Measurements from ENCODE around the gene HDAC5.

HDAC5 gene

GRCh38 chr17:44110011-44110686 lies 13.3 kb downstream of the HDAC5 start:
- Histone ChIP-seq H3K9ac (ENCODE audit: low read length) (peak overlapping the region; percentile 80), H3K4me2 (ENCODE audit: low read length, poor library complexity, severe bottlenecking) (peak overlapping the region; percentile 12), H2BK12ac (ENCODE audit: low read length in 2 of 2) (peak overlapping the region; percentile 87 to 96), H3K27me3 (ENCODE audit: control insufficient read depth in 1 of 2, insufficient read depth in 1 of 2, low read length in 2 of 2) (no peaks in the 10 kb centered on the region), H2AFZ (ENCODE audit: low read depth, low read length) (no peak overlapping the region), H4K8ac (ENCODE audit: low read length) (peak overlapping the region; percentile 71), H3K4me3 (ENCODE audit: insufficient read depth in 1 of 2, low read depth in 1 of 2, low read length in 2 of 2) (peak overlapping the region in 1 of 2 experiments; percentile 80), H3K23ac (ENCODE audit: low read length in 2 of 2) (no peak overlapping the region), H3K79me1 (replicated peaks; ENCODE audit: low read length, poor library complexity, severe bottlenecking) (peaks cover 29% of the 10 kb centered on the region), H3K18ac (ENCODE audit: low read depth in 1 of 2, low read length in 2 of 2) (peak overlapping the region; percentile 90 to 91), H3K14ac (ENCODE audit: low read length in 2 of 2) (peak overlapping the region in 1 of 2 experiments; percentile 85), H4K91ac (ENCODE audit: low read length) (peak overlapping the region; percentile 81), H2AK5ac (ENCODE audit: low read length, severe bottlenecking) (peak overlapping the region; percentile 17), H2BK15ac (ENCODE audit: low read depth, poor library complexity, severe bottlenecking) (peak overlapping the region; percentile 93), H3K36me3 (ENCODE audit: control insufficient read depth in 1 of 2, insufficient read depth in 2 of 2, low read depth in 1 of 2, low read length in 2 of 2) (peaks cover 11 to 27% of the 10 kb centered on the region in 2 experiments), H3K27ac (ENCODE audit: low read length, poor library complexity, severe bottlenecking) (no peak overlapping the region), H3K4me1 (ENCODE audit: control insufficient read depth, insufficient read depth, low read depth, low read length) (peaks cover 51% of the 10 kb centered on the region), H2BK5ac (ENCODE audit: low read depth, low read length, poor library complexity, severe bottlenecking) (no peak overlapping the region), H2BK120ac (ENCODE audit: low read depth, low read length) (peak overlapping the region; percentile 39), H3K4ac (ENCODE audit: low read depth in 1 of 2, low read length in 2 of 2) (peak overlapping the region; percentile 20 to 71), H3K9me3 (ENCODE audit: control insufficient read depth, low read length) (no peaks in the 10 kb centered on the region)
- 81% methylated on average over 10 of the region's 10 CpGs for WGBS
- DNase-seq = no peak

DNA sequence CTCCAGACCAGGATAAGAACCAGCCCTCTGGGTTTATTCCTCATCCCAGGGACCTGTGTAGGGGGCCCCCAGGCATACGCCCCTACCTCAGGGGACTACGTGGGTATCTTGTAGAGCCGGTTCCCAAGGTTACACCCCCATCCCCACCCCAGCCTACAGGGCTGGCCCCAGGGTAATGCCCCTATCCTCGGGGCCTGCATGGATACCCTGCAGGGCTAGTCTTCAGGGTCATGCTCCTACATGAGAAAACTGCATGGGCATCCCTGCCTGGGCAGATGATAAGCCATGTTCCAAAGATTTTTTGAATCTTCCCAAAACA lies 14.2 kb downstream of the HDAC5 start:
- H3K14ac ChIP-seq (ENCODE audit: low read length in 2 of 2) = no peak overlapping the region
- peak overlapping the region in 1 of 2 experiments; percentile 80 for H3K4me3 ChIP-seq (ENCODE audit: insufficient read depth in 1 of 2, low read depth in 1 of 2, low read length in 2 of 2)
- H3K79me1 ChIP-seq (replicated peaks; ENCODE audit: low read length, poor library complexity, severe bottlenecking) = peaks cover 34% of the 10 kb centered on the region
- H2BK15ac ChIP-seq (ENCODE audit: low read depth, poor library complexity, severe bottlenecking) = peak overlapping the region; percentile 74
- 61% methylated on average over 4 of the region's 4 CpGs for WGBS
- peak overlapping the region; percentile 50 for H2BK120ac ChIP-seq (ENCODE audit: low read depth, low read length)
- peak overlapping the region; percentile 20 for H4K91ac ChIP-seq (ENCODE audit: low read length)
- no peaks in the 10 kb centered on the region for H3K9me3 ChIP-seq (ENCODE audit: control insufficient read depth, low read length)
- DNase-seq = no peak
- H3K4me1 ChIP-seq (ENCODE audit: control insufficient read depth, insufficient read depth, low read depth, low read length) = peaks cover 51% of the 10 kb centered on the region
- peak overlapping the region; percentile 20 to 91 for H3K4ac ChIP-seq (ENCODE audit: low read depth in 1 of 2, low read length in 2 of 2)
- peak overlapping the region; percentile 78 for H2AK5ac ChIP-seq (ENCODE audit: low read length, severe bottlenecking)
- H4K8ac ChIP-seq (ENCODE audit: low read length) = no peak overlapping the region
- peak overlapping the region; percentile 80 for H3K9ac ChIP-seq (ENCODE audit: low read length)
- no peak overlapping the region for H3K4me2 ChIP-seq (ENCODE audit: low read length, poor library complexity, severe bottlenecking)
- no peak overlapping the region for H2BK5ac ChIP-seq (ENCODE audit: low read depth, low read length, poor library complexity, severe bottlenecking)
- peaks cover 13 to 27% of the 10 kb centered on the region in 2 experiments for H3K36me3 ChIP-seq (ENCODE audit: control insufficient read depth in 1 of 2, insufficient read depth in 2 of 2, low read depth in 1 of 2, low read length in 2 of 2)
- H3K18ac ChIP-seq (ENCODE audit: low read depth in 1 of 2, low read length in 2 of 2) = peak overlapping the region; percentile 88 to 90
- no peak overlapping the region for H3K23ac ChIP-seq (ENCODE audit: low read length in 2 of 2)
- peak overlapping the region; percentile 91 to 99 for H2BK12ac ChIP-seq (ENCODE audit: low read length in 2 of 2)
- no peak overlapping the region for H2AFZ ChIP-seq (ENCODE audit: low read depth, low read length)
- H3K27ac ChIP-seq (ENCODE audit: low read length, poor library complexity, severe bottlenecking) = no peak overlapping the region
- no peaks in the 10 kb centered on the region for H3K27me3 ChIP-seq (ENCODE audit: control insufficient read depth in 1 of 2, insufficient read depth in 1 of 2, low read length in 2 of 2)

GRCh38 chr17:44108440-44109311 lies 14.8 kb downstream of the HDAC5 start:
- peak overlapping the region; percentile 71 for H3K9ac ChIP-seq (ENCODE audit: low read length)
- peak overlapping the region in 1 of 2 experiments; percentile 57 for H3K14ac ChIP-seq (ENCODE audit: low read length in 2 of 2)
- H2AK5ac ChIP-seq (ENCODE audit: low read length, severe bottlenecking) = peak overlapping the region; percentile 78
- H3K27me3 ChIP-seq (ENCODE audit: control insufficient read depth in 1 of 2, insufficient read depth in 1 of 2, low read length in 2 of 2) = no peaks in the 10 kb centered on the region
- H2BK5ac ChIP-seq (ENCODE audit: low read depth, low read length, poor library complexity, severe bottlenecking) = no peak overlapping the region
- H3K4ac ChIP-seq (ENCODE audit: low read depth in 1 of 2, low read length in 2 of 2) = peak overlapping the region; percentile 70 to 91
- peak overlapping the region; percentile 35 for H3K4me2 ChIP-seq (ENCODE audit: low read length, poor library complexity, severe bottlenecking)
- H4K8ac ChIP-seq (ENCODE audit: low read length) = peak overlapping the region; percentile 68
- peaks cover 35% of the 10 kb centered on the region for H3K79me1 ChIP-seq (replicated peaks; ENCODE audit: low read length, poor library complexity, severe bottlenecking)
- WGBS = 19% methylated on average over 13 of the region's 16 CpGs
- peak overlapping the region in 1 of 2 experiments; percentile 80 for H3K4me3 ChIP-seq (ENCODE audit: insufficient read depth in 1 of 2, low read depth in 1 of 2, low read length in 2 of 2)
- H2BK120ac ChIP-seq (ENCODE audit: low read depth, low read length) = peak overlapping the region; percentile 50
- no peak overlapping the region for H2AFZ ChIP-seq (ENCODE audit: low read depth, low read length)
- DNase-seq = peak; percentile 99
- H2BK12ac ChIP-seq (ENCODE audit: low read length in 2 of 2) = peak overlapping the region; percentile 91 to 99
- peak overlapping the region; percentile 61 for H3K27ac ChIP-seq (ENCODE audit: low read length, poor library complexity, severe bottlenecking)
- H3K23ac ChIP-seq (ENCODE audit: low read length in 2 of 2) = peak overlapping the region in 1 of 2 experiments; percentile 83
- H3K18ac ChIP-seq (ENCODE audit: low read depth in 1 of 2, low read length in 2 of 2) = peak overlapping the region; percentile 88 to 90
- H3K36me3 ChIP-seq (ENCODE audit: control insufficient read depth in 1 of 2, insufficient read depth in 2 of 2, low read depth in 1 of 2, low read length in 2 of 2) = peaks cover 8 to 22% of the 10 kb centered on the region in 2 experiments
- H3K9me3 ChIP-seq (ENCODE audit: control insufficient read depth, low read length) = no peaks in the 10 kb centered on the region
- peak overlapping the region; percentile 78 for H2BK15ac ChIP-seq (ENCODE audit: low read depth, poor library complexity, severe bottlenecking)
- peak overlapping the region; percentile 58 for H4K91ac ChIP-seq (ENCODE audit: low read length)
- H3K4me1 ChIP-seq (ENCODE audit: control insufficient read depth, insufficient read depth, low read depth, low read length) = peaks cover 51% of the 10 kb centered on the region

GRCh38 chr17:44106801-44107200 lies 16.6 kb downstream of the HDAC5 start:
- H3K9me3 ChIP-seq (ENCODE audit: control insufficient read depth, low read length) = no peaks in the 10 kb centered on the region
- H2BK12ac ChIP-seq (ENCODE audit: low read length in 2 of 2) = no peak overlapping the region
- no peak overlapping the region for H3K23ac ChIP-seq (ENCODE audit: low read length in 2 of 2)
- no peak overlapping the region for H3K4me3 ChIP-seq (ENCODE audit: insufficient read depth in 1 of 2, low read depth in 1 of 2, low read length in 2 of 2)
- WGBS = 99% methylated on average over 4 of the region's 4 CpGs
- no peaks in the 10 kb centered on the region for H3K27me3 ChIP-seq (ENCODE audit: control insufficient read depth in 1 of 2, insufficient read depth in 1 of 2, low read length in 2 of 2)
- no peak overlapping the region for H4K91ac ChIP-seq (ENCODE audit: low read length)
- DNase-seq = no peak
- peaks cover 10 to 23% of the 10 kb centered on the region in 2 experiments for H3K36me3 ChIP-seq (ENCODE audit: control insufficient read depth in 1 of 2, insufficient read depth in 2 of 2, low read depth in 1 of 2, low read length in 2 of 2)
- no peak overlapping the region for H4K8ac ChIP-seq (ENCODE audit: low read length)
- no peak overlapping the region for H2AK5ac ChIP-seq (ENCODE audit: low read length, severe bottlenecking)
- no peak overlapping the region for H3K27ac ChIP-seq (ENCODE audit: low read length, poor library complexity, severe bottlenecking)
- no peak overlapping the region for H2BK15ac ChIP-seq (ENCODE audit: low read depth, poor library complexity, severe bottlenecking)
- H3K79me1 ChIP-seq (replicated peaks; ENCODE audit: low read length, poor library complexity, severe bottlenecking) = peaks cover 37% of the 10 kb centered on the region
- no peak overlapping the region for H3K4ac ChIP-seq (ENCODE audit: low read depth in 1 of 2, low read length in 2 of 2)
- peaks cover 47% of the 10 kb centered on the region for H3K4me1 ChIP-seq (ENCODE audit: control insufficient read depth, insufficient read depth, low read depth, low read length)
- no peak overlapping the region for H3K4me2 ChIP-seq (ENCODE audit: low read length, poor library complexity, severe bottlenecking)
- H2BK5ac ChIP-seq (ENCODE audit: low read depth, low read length, poor library complexity, severe bottlenecking) = no peak overlapping the region
- H3K14ac ChIP-seq (ENCODE audit: low read length in 2 of 2) = no peak overlapping the region
- no peak overlapping the region for H3K18ac ChIP-seq (ENCODE audit: low read depth in 1 of 2, low read length in 2 of 2)
- no peak overlapping the region for H3K9ac ChIP-seq (ENCODE audit: low read length)
- no peak overlapping the region for H2BK120ac ChIP-seq (ENCODE audit: low read depth, low read length)
- no peak overlapping the region for H2AFZ ChIP-seq (ENCODE audit: low read depth, low read length)

Data from mesenchymal stem cell (in vitro differentiated cells and primary cell).